Measurements from ENCODE around the gene MAP3K8.

Gene MAP3K8

GRCh38 chr10:30433730-30434272 is at the start of gene MAP3K8:
Gene MAP3K8 (plus strand): TSS chr10:30434184. CDS start chr10:30438939, 4,755 bp downstream.
- no peaks in the 10 kb centered on the region for H3K27me3 ChIP-seq (ENCODE audit: control insufficient read depth in 1 of 2, insufficient read depth in 2 of 2, low read length in 2 of 2)
- H3K9me3 ChIP-seq (ENCODE audit: control insufficient read depth in 1 of 2, low read length in 2 of 2): no peaks in the 10 kb centered on the region
- H3K4me3 ChIP-seq (ENCODE audit: low read depth in 1 of 2, low read length in 2 of 2): peak within 1 kb of the TSS; percentile 82 to 88
- peak within 1 kb of the TSS; percentile 78 to 87 for H3K9ac ChIP-seq (ENCODE audit: low read depth in 1 of 2, low read length in 2 of 2)
- H3K27ac ChIP-seq (ENCODE audit: low read depth, low read length): peak within 1 kb of the TSS; percentile 98
- peaks cover 30 to 40% of the 10 kb centered on the region in 2 donors for H3K4me1 ChIP-seq (ENCODE audit: control insufficient read depth in 1 of 2, insufficient read depth in 2 of 2, low read length in 2 of 2)
- peaks cover 0 to 3% of the 10 kb centered on the region in 2 donors for H3K36me3 ChIP-seq (ENCODE audit: control insufficient read depth in 1 of 2, insufficient read depth in 2 of 2, low read length in 2 of 2)

DNA sequence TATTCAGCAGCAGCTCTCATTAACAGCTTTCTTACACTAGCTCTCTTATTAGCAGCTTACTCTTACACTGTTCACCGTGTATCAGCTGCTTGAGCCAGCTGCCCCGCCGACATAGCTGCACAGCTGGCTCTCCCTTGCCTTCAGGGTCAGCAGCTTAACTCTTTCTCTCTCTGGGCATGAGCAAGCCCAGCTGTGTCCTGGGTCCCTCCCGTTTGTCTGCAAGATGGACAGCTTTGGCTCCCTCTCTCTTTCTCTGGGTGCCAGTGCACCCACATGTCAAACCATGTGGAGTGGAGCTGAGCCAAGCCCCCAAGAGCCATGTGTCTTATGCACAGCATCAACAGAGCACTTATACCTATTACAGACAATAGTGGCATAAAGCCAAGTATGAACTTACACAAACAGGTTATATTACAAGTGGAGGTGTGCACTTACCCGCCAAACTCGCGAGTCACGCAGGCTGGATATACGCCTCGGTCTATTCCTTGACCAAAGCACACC is 49.2 kb upstream of the MAP3K8 start:
- Histone ChIP-seq H3K27ac (ENCODE audit: low read depth, low read length) (no peak overlapping the region), H3K27me3 (ENCODE audit: control insufficient read depth in 1 of 2, insufficient read depth in 2 of 2, low read length in 2 of 2) (no peaks in the 10 kb centered on the region), H3K36me3 (ENCODE audit: control insufficient read depth in 1 of 2, insufficient read depth in 2 of 2, low read length in 2 of 2) (no peaks in the 10 kb centered on the region), H3K4me3 (ENCODE audit: low read depth in 1 of 2, low read length in 2 of 2) (no peak overlapping the region), H3K9me3 (ENCODE audit: control insufficient read depth in 1 of 2, low read length in 2 of 2) (no peaks in the 10 kb centered on the region), H3K9ac (ENCODE audit: low read depth in 1 of 2, low read length in 2 of 2) (no peak overlapping the region), H3K4me1 (ENCODE audit: control insufficient read depth in 1 of 2, insufficient read depth in 2 of 2, low read length in 2 of 2) (no peaks in the 10 kb centered on the region)

- H3K9ac ChIP-seq (ENCODE audit: low read depth in 1 of 2, low read length in 2 of 2): no peak overlapping the region
- no peaks in the 10 kb centered on the region for H3K4me1 ChIP-seq (ENCODE audit: control insufficient read depth in 1 of 2, insufficient read depth in 2 of 2, low read length in 2 of 2)
- no peaks in the 10 kb centered on the region for H3K27me3 ChIP-seq (ENCODE audit: control insufficient read depth in 1 of 2, insufficient read depth in 2 of 2, low read length in 2 of 2)
- H3K4me3 ChIP-seq (ENCODE audit: low read depth in 1 of 2, low read length in 2 of 2): no peak overlapping the region
- no peaks in the 10 kb centered on the region for H3K36me3 ChIP-seq (ENCODE audit: control insufficient read depth in 1 of 2, insufficient read depth in 2 of 2, low read length in 2 of 2)
- H3K27ac ChIP-seq (ENCODE audit: low read depth, low read length): no peak overlapping the region
- no peaks in the 10 kb centered on the region for H3K9me3 ChIP-seq (ENCODE audit: control insufficient read depth in 1 of 2, low read length in 2 of 2)
These were observed 47.0 kb upstream of the MAP3K8 start for GRCh38 chr10:30386801-30387588.

DNA sequence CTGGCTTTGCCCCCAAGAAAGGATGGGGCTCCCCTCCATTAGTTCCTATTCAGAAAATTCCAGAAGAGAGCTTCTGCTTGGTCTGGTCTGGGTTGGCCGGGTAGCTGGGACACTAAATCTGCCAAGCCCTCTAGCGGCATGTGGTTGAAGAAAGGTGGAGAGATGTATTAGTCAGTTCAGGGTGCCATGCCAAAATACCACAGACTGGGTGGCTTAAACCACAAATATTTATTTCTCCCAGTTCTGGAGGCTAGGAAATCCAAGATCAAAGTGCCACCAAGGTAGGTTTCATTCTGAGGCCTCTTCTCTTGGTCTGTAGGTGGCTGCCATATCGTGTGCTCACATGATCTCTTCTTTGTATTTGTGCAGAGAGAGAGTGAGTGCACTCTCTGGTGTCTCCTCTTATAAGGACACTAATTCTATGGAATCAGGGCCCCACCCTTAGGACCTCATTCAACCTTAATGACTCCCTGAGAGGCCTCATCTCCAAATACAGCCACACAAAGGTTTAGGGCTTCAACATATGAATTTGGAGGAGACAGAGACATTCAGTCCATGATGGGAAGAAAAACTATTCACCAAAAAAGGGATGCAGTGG is 46.2 kb upstream of the MAP3K8 start:
- peaks cover 0 to 3% of the 10 kb centered on the region in 2 donors for H3K4me1 ChIP-seq (ENCODE audit: control insufficient read depth in 1 of 2, insufficient read depth in 2 of 2, low read length in 2 of 2)
- H3K9me3 ChIP-seq (ENCODE audit: control insufficient read depth in 1 of 2, low read length in 2 of 2): no peaks in the 10 kb centered on the region
- no peaks in the 10 kb centered on the region for H3K36me3 ChIP-seq (ENCODE audit: control insufficient read depth in 1 of 2, insufficient read depth in 2 of 2, low read length in 2 of 2)
- H3K27me3 ChIP-seq (ENCODE audit: control insufficient read depth in 1 of 2, insufficient read depth in 2 of 2, low read length in 2 of 2): no peaks in the 10 kb centered on the region
- H3K9ac ChIP-seq (ENCODE audit: low read depth in 1 of 2, low read length in 2 of 2): no peak overlapping the region
- no peak overlapping the region for H3K4me3 ChIP-seq (ENCODE audit: low read depth in 1 of 2, low read length in 2 of 2)
- H3K27ac ChIP-seq (ENCODE audit: low read depth, low read length): no peak overlapping the region

DNA sequence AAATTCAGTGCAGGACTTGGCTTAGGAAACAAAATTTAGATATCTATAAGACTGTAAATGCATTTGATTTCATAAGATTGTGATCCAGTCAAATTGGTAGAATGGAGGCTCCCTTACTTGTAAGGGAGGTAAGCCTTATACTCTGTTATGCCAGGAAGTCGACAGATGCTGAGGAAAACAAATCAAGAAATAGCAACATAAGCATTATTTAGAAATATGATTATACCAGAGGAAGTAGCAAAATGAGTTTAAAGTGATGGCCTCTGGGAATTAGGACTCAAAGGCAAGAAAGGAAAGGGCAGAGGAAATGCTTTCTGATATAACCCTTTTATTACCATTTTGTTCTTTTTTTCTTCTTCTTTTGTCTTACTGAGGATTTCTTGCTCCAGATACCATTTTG is 44.4 kb upstream of the MAP3K8 start:
- H3K36me3 ChIP-seq (ENCODE audit: control insufficient read depth in 1 of 2, insufficient read depth in 2 of 2, low read length in 2 of 2): no peaks in the 10 kb centered on the region
- H3K27ac ChIP-seq (ENCODE audit: low read depth, low read length): no peak overlapping the region
- H3K9ac ChIP-seq (ENCODE audit: low read depth in 1 of 2, low read length in 2 of 2): no peak overlapping the region
- no peaks in the 10 kb centered on the region for H3K9me3 ChIP-seq (ENCODE audit: control insufficient read depth in 1 of 2, low read length in 2 of 2)
- no peaks in the 10 kb centered on the region for H3K27me3 ChIP-seq (ENCODE audit: control insufficient read depth in 1 of 2, insufficient read depth in 2 of 2, low read length in 2 of 2)
- H3K4me1 ChIP-seq (ENCODE audit: control insufficient read depth in 1 of 2, insufficient read depth in 2 of 2, low read length in 2 of 2): peaks cover 0 to 5% of the 10 kb centered on the region in 2 donors
- no peak overlapping the region for H3K4me3 ChIP-seq (ENCODE audit: low read depth in 1 of 2, low read length in 2 of 2)

DNA sequence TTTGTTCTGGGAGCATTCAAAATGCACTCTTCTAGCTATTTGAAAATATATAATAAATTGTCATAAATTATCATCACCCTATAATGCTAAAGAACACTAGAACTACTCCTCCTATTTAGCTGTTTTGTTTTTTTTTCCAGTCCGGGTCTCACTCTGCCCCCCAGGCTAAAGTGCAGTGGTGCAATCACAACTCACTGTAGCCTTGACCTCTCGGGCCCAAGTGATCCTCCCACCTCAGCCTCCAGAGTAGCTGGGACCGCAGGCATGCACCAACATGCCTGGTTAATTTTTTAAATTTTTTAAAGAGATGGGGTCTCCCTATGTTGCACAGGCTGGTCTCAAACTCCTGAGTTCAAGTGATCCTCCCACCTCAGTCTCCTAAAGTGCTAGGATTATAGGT is 43.8 kb upstream of the MAP3K8 start:
- Histone ChIP-seq H3K27ac (ENCODE audit: low read depth, low read length) (no peak overlapping the region), H3K4me3 (ENCODE audit: low read depth in 1 of 2, low read length in 2 of 2) (no peak overlapping the region)

GRCh38 chr10:30391266-30391665 is 42.7 kb upstream of the MAP3K8 start:
- H3K27me3 ChIP-seq (ENCODE audit: control insufficient read depth in 1 of 2, insufficient read depth in 2 of 2, low read length in 2 of 2): no peaks in the 10 kb centered on the region
- peaks cover 0 to 5% of the 10 kb centered on the region in 2 donors for H3K4me1 ChIP-seq (ENCODE audit: control insufficient read depth in 1 of 2, insufficient read depth in 2 of 2, low read length in 2 of 2)
- H3K36me3 ChIP-seq (ENCODE audit: control insufficient read depth in 1 of 2, insufficient read depth in 2 of 2, low read length in 2 of 2): no peaks in the 10 kb centered on the region
- H3K9me3 ChIP-seq (ENCODE audit: control insufficient read depth in 1 of 2, low read length in 2 of 2): no peaks in the 10 kb centered on the region
- H3K4me3 ChIP-seq (ENCODE audit: low read depth in 1 of 2, low read length in 2 of 2): no peak overlapping the region
- no peak overlapping the region for H3K9ac ChIP-seq (ENCODE audit: low read depth in 1 of 2, low read length in 2 of 2)
- no peak overlapping the region for H3K27ac ChIP-seq (ENCODE audit: low read depth, low read length)

More for the DNA sequence above, 43.8 kb upstream of the MAP3K8 start:
- no peaks in the 10 kb centered on the region for H3K9me3 ChIP-seq (ENCODE audit: control insufficient read depth in 1 of 2, low read length in 2 of 2)
- H3K36me3 ChIP-seq (ENCODE audit: control insufficient read depth in 1 of 2, insufficient read depth in 2 of 2, low read length in 2 of 2): no peaks in the 10 kb centered on the region
- H3K4me1 ChIP-seq (ENCODE audit: control insufficient read depth in 1 of 2, insufficient read depth in 2 of 2, low read length in 2 of 2): peaks cover 0 to 5% of the 10 kb centered on the region in 2 donors
- no peaks in the 10 kb centered on the region for H3K27me3 ChIP-seq (ENCODE audit: control insufficient read depth in 1 of 2, insufficient read depth in 2 of 2, low read length in 2 of 2)
- no peak overlapping the region for H3K9ac ChIP-seq (ENCODE audit: low read depth in 1 of 2, low read length in 2 of 2)

DNA sequence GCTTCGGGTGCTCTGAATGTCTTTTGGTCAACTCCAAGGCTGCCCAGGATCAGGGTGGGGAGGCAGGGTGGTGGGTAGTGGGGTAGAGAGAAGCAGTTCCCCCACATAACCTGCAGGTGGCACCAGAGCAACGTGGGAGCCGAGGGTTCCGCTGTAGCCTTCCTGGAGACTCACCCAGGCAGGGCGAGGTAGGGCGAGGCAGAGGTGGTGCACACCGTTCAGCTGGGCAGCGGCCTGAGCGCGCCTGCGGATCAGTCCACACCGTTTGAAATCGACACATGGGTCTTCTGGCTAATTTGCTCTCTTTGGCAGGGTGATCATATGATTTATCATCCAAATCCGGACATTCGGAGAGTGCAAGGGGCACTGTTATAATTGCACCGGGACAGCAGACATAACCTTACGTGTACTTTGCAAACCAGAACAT is 41.4 kb upstream of the MAP3K8 start:
- Histone ChIP-seq H3K9me3 (ENCODE audit: control insufficient read depth in 1 of 2, low read length in 2 of 2) (no peaks in the 10 kb centered on the region), H3K9ac (ENCODE audit: low read depth in 1 of 2, low read length in 2 of 2) (peak overlapping the region in 1 of 2 donors; percentile 10), H3K27me3 (ENCODE audit: control insufficient read depth in 1 of 2, insufficient read depth in 2 of 2, low read length in 2 of 2) (no peaks in the 10 kb centered on the region), H3K27ac (ENCODE audit: low read depth, low read length) (no peak overlapping the region), H3K4me3 (ENCODE audit: low read depth in 1 of 2, low read length in 2 of 2) (peak overlapping the region in 1 of 2 donors; percentile 60), H3K4me1 (ENCODE audit: control insufficient read depth in 1 of 2, insufficient read depth in 2 of 2, low read length in 2 of 2) (peaks cover 0 to 5% of the 10 kb centered on the region in 2 donors), H3K36me3 (ENCODE audit: control insufficient read depth in 1 of 2, insufficient read depth in 2 of 2, low read length in 2 of 2) (no peaks in the 10 kb centered on the region)

DNA sequence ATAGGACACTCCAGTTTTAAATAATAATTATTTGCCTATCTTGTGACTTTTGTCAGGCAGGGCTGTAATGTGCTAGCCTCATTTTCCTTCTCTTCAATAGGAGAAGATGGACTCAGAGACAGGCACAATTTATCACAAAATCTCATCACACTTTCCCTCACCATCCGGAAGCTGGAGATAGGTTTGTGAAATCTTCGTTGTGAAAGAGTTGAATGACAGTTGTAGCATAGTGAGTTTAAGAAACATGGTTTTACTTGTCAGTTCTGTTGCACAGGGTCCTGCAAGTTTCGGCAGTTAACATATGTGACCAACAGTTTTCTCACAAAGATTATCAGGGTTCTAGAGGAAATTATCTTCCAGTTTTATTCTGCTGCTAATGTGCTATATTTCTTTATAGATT is 37.7 kb upstream of the MAP3K8 start:
- no peak overlapping the region for H3K27ac ChIP-seq (ENCODE audit: low read depth, low read length)
- no peak overlapping the region for H3K4me3 ChIP-seq (ENCODE audit: low read depth in 1 of 2, low read length in 2 of 2)
- no peaks in the 10 kb centered on the region for H3K9me3 ChIP-seq (ENCODE audit: control insufficient read depth in 1 of 2, low read length in 2 of 2)
- H3K36me3 ChIP-seq (ENCODE audit: control insufficient read depth in 1 of 2, insufficient read depth in 2 of 2, low read length in 2 of 2): no peaks in the 10 kb centered on the region
- H3K4me1 ChIP-seq (ENCODE audit: control insufficient read depth in 1 of 2, insufficient read depth in 2 of 2, low read length in 2 of 2): peaks cover 0 to 5% of the 10 kb centered on the region in 2 donors
- no peak overlapping the region for H3K9ac ChIP-seq (ENCODE audit: low read depth in 1 of 2, low read length in 2 of 2)
- no peaks in the 10 kb centered on the region for H3K27me3 ChIP-seq (ENCODE audit: control insufficient read depth in 1 of 2, insufficient read depth in 2 of 2, low read length in 2 of 2)

- no peak overlapping the region for H3K9ac ChIP-seq (ENCODE audit: low read depth in 1 of 2, low read length in 2 of 2)
- no peaks in the 10 kb centered on the region for H3K27me3 ChIP-seq (ENCODE audit: control insufficient read depth in 1 of 2, insufficient read depth in 2 of 2, low read length in 2 of 2)
- H3K4me1 ChIP-seq (ENCODE audit: control insufficient read depth in 1 of 2, insufficient read depth in 2 of 2, low read length in 2 of 2): peaks cover 0 to 5% of the 10 kb centered on the region in 2 donors
- H3K27ac ChIP-seq (ENCODE audit: low read depth, low read length): no peak overlapping the region
- no peak overlapping the region for H3K4me3 ChIP-seq (ENCODE audit: low read depth in 1 of 2, low read length in 2 of 2)
- H3K9me3 ChIP-seq (ENCODE audit: control insufficient read depth in 1 of 2, low read length in 2 of 2): no peaks in the 10 kb centered on the region
- H3K36me3 ChIP-seq (ENCODE audit: control insufficient read depth in 1 of 2, insufficient read depth in 2 of 2, low read length in 2 of 2): no peaks in the 10 kb centered on the region
These were observed 37.3 kb upstream of the MAP3K8 start for GRCh38 chr10:30396698-30397097.

All from duodenal mucosa (tissue), 2 donors.